Astrocyte of the cerebellum (primary cell): ENCODE measurements around the gene CCDC85C.

ENCODE experiments used
- DNase-seq: peaks from one replicate; pipeline ENCODE4 v3.0.0-alpha.2; 2011; ENCODE audit warnings: low read depth
- H3K4me3 ChIP-seq: 2 replicates; pipeline ENCODE4 v1.5.1; 2011; ENCODE audit warnings: mild to moderate bottlenecking, low read depth, low read length, moderate library complexity
- in situ Hi-C: cut with HindIII; loops from 2 replicates; pipeline ENCODE4 v1.10.0; 2017; ENCODE audit warnings: low sequenced_read_pairs
- TF ChIP-seq, protein P1 (sequence below): IDR thresholded peaks from 2 replicates; pipeline ENCODE4 v1.5.1; 2012; ENCODE audit warnings: low read length, low read depth, moderate library complexity, mild to moderate bottlenecking; ENCODE audit errors: missing control alignments

CCDC85C gene

DNA sequence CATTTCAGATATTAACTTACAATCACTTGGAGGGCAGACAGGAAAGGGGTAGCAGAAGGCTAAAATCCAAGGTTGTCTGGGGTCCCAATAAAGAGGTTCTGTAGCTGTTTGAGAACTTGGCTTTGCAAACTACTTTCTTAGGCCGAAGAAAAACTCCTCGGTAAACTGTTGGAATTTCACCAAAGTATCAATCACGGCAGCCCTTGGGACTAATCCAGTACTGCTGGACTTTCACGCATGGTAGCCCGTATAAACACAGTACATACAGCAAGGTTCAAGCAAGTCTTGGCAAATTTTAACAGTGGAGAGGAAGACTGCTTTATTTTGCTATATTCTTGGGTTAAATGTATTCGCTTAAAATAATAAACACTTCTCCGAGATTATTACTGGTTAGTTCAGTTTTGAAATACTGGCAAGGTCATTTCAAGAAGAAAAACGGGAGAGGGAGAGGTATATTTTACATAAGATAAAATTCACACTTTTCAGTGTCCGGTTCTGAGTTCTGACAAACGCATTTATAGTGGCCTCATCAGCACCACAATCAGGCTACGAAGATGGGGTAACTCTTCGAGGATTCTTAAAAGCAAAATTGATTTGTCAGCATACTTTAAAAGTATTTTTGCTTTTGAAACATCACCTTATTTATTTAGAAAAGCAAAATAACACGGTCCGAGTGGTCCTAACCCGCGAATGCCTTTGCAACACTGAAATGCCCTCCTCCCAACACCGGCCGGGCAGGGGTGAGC is 124.7 kb downstream of the CCDC85C start:
- H3K4me3 ChIP-seq: peak overlapping the region; percentile 65
- TF ChIP-seq, protein P1, sequence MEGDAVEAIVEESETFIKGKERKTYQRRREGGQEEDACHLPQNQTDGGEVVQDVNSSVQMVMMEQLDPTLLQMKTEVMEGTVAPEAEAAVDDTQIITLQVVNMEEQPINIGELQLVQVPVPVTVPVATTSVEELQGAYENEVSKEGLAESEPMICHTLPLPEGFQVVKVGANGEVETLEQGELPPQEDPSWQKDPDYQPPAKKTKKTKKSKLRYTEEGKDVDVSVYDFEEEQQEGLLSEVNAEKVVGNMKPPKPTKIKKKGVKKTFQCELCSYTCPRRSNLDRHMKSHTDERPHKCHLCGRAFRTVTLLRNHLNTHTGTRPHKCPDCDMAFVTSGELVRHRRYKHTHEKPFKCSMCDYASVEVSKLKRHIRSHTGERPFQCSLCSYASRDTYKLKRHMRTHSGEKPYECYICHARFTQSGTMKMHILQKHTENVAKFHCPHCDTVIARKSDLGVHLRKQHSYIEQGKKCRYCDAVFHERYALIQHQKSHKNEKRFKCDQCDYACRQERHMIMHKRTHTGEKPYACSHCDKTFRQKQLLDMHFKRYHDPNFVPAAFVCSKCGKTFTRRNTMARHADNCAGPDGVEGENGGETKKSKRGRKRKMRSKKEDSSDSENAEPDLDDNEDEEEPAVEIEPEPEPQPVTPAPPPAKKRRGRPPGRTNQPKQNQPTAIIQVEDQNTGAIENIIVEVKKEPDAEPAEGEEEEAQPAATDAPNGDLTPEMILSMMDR: no peak
- in situ Hi-C loops: no loop called here
- no peak for DNase-seq

DNA sequence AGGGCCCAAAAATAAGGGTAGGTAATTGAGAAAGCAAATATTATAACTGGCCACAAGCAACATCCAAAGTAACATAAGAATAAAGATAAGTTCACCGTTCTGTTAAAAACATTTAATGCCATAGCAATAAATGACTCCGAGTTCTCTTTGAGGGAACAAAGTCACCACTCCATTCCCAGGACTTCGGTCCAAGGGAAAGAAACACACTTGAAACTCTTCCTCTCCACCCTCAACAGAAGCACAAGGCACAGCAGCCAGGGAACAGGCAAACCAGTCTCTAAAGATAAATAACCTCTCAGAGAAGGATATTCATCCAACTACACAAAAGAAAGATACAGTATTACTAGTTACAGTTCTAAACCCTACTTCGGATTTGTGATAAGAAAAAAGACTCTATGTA is 125.9 kb downstream of the CCDC85C start:
- TF ChIP-seq, protein P1: no peak
- no peak for DNase-seq
- H3K4me3 ChIP-seq: no peak overlapping the region
- in situ Hi-C loops: no loop called here

DNA sequence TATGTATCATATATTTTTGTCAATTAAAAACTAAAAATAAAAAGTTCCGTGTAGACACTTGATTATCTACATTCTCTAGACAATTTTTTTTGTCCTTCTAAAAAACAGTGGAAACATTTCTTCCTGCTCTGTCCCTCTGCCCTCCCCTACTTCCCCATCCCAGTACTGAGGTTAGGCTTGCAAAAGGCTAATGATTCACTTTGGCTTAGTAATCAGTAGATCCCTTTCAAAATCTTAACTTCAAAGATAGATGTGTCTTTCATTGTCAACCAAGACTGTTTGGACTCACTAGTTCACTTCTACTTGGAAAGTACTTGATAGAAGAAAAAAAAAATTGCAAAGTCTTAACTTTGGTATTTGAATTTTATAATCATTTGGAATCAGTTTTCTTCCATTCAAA is 127.1 kb downstream of the CCDC85C start:
- TF ChIP-seq, protein P1: no peak
- no peak overlapping the region for H3K4me3 ChIP-seq
- in situ Hi-C loops: no loop called here
- no peak for DNase-seq

DNA sequence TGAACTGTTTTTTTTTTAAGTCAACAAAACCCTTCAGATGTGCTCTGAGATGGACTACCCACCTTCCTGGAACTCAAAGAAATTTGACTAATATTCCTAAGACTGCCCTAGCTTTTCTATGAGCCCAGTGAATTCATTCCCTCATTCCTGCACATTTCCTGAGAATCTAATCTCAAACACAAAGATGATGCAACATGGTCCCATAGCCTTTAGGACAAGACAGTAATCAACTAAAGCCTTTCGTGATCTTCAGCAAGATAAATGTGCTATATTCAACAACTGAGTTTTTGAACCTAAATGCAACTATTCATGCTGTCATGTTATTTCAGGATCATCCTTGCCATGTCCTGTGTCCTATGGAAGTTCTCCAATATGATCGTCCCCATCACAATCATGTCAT is 128.3 kb downstream of the CCDC85C start:
- no peak for DNase-seq
- in situ Hi-C loops: no loop called here
- H3K4me3 ChIP-seq: no peak overlapping the region
- TF ChIP-seq, protein P1: no peak

DNA sequence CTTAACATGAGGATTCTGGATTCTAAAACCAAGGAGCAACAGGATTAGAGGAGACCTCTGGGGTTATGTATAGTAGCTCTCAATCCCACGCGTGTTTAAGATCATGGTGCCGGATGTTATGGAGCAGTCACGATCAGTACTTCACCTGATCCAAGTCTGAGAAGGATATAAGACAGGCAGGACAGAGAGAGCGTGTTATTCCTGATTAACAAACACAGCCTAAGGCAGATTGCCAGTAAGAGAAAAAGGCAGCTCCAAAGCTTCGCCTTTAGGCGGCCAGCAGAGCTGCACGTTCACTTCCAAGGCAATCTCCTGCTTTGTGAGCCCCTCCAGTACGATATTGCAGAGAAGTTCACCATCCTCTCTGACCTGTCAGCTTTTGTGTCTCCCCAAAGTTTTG is 128.8 kb downstream of the CCDC85C start:
- in situ Hi-C loops: no loop called here
- TF ChIP-seq, protein P1: peak; percentile 31
- DNase-seq: peak; percentile 20
- no peak overlapping the region for H3K4me3 ChIP-seq

DNA sequence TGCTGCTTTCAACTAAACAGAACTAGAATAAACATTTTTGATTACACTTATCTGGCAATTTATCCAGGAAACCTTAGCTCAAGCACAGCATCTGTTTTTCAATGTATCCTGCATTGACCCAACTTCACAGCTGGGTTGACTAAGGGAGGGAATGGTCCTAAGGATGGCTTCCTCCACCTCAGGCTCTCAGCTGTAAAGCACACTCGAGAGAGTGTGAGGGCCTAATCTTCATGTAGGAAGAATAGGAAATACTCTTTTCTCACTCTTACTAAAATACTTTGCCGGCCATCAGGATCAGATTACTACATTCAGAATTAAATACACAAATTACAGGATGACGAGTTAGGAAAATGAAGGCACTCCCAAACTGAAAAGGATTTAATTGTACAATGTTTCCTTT is 130.5 kb downstream of the CCDC85C start:
- no peak for DNase-seq
- no peak overlapping the region for H3K4me3 ChIP-seq
- TF ChIP-seq, protein P1: no peak
- in situ Hi-C loops: no loop called here

DNA sequence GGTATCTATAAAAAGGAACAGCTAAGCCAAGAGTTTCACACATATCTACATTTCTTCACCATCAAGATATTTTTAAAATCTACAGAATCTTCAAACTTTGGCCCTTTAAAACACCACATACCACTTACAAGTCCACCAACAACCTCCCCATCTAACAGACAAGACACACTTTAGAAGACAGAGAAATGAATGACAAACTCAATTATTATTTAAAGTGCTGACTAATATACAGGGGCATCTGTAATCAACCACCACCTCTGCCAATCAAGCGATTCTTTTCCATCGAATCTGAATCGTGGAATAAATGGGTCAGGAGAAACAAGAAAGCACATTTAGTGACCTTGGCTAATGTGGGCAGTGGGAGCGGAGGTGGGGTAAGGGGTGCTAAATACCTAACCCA is 131.1 kb downstream of the CCDC85C start:
- in situ Hi-C loops: no loop called here
- no peak overlapping the region for H3K4me3 ChIP-seq
- TF ChIP-seq, protein P1: no peak
- no peak for DNase-seq
